ENCODE measurements around the gene IL26.

The IL26 gene

GRCh38 chr12:68260153-68260552 lies 34.5 kb upstream of the IL26 start (continued):
- TF ChIP-seq ZSCAN30 (tag by site-specific recombination; IDR thresholded peaks at IDR 0.05), result no peak

DNA sequence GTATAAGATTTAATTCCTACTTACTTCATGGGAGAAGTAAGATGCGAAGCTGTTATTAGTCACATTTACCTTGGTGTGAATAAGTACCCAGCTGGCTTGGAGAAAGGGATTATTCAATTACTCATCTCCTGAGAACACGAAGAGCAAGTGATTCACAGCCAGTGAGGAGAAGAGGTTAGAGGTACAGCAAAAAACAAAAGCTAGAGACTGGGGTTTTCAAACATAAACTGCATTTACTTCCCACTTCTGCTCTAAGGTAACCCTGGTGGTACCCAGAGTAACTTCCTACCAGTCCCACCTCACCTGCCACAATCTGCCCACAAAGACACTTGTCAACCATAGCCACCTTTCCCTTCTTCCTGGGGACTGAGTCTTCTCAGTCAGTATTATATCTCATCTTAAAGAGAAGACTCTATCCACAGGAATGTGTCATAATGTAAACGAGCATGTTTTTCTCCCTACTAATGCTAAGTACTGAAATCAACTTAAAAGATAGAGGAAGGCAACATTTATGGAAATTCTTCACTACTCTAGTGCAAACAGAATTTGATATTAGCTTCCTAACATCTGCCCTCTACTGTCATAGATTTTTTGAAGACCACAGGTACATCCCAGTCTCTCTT lies 33.8 kb upstream of the IL26 start:
- Histone ChIP-seq H3K36me3 (ENCODE audit: control insufficient read depth in 2 of 2, insufficient read depth in 1 of 2, low read length in 2 of 2) (no peaks in the 10 kb centered on the region), H3K4me1 (ENCODE audit: control insufficient read depth, insufficient read depth, low read length) (no peaks in the 10 kb centered on the region), H3K9me3 (ENCODE audit: control insufficient read depth, insufficient read depth, low read depth, low read length) (no peaks in the 10 kb centered on the region), H3K27ac (ENCODE audit: extremely low read depth, low read depth, low read length) (no peak overlapping the region), H3K4me3 (ENCODE audit: low read depth, low read length) (no peak overlapping the region)
- ChIA-PET POLR2A (no interaction called here), CTCF (no interaction called here)
- TF ChIP-seq ZSCAN5A (tag by site-specific recombination; IDR thresholded peaks at IDR 0.05) (no peak), ZNF37A (tag by site-specific recombination; IDR thresholded peaks at IDR 0.05) (no peak), OVOL3 (tag by site-specific recombination; IDR thresholded peaks at IDR 0.05) (no peak), KLF10 (tag by site-specific recombination; IDR thresholded peaks at IDR 0.05) (no peak), ZNF184 (tag by site-specific recombination; IDR thresholded peaks at IDR 0.05) (no peak), ZNF155 (tag by site-specific recombination; IDR thresholded peaks at IDR 0.05) (no peak), ZNF629 (tag by site-specific recombination; IDR thresholded peaks at IDR 0.05) (no peak), ZNF157 (tag by site-specific recombination; IDR thresholded peaks at IDR 0.05) (no peak), ZNF704 (tag by site-specific recombination; IDR thresholded peaks at IDR 0.05) (no peak), ZFP69B (tag by site-specific recombination; IDR thresholded peaks at IDR 0.05) (no peak), HOXC10 (CRISPR knock-in tag; IDR thresholded peaks at IDR 0.05) (no peak), ZNF140 (tag by site-specific recombination; IDR thresholded peaks at IDR 0.05) (no peak), FEZF1 (tag by site-specific recombination; IDR thresholded peaks at IDR 0.05) (no peak), ZSCAN16 (tag by site-specific recombination; IDR thresholded peaks at IDR 0.05) (no peak), EGR2 (tag by site-specific recombination; IDR thresholded peaks at IDR 0.05; ENCODE audit: low read depth) (no peak), GLIS2 (tag by site-specific recombination; IDR thresholded peaks at IDR 0.05) (no peak)
- TF ChIP-seq, protein P1, sequence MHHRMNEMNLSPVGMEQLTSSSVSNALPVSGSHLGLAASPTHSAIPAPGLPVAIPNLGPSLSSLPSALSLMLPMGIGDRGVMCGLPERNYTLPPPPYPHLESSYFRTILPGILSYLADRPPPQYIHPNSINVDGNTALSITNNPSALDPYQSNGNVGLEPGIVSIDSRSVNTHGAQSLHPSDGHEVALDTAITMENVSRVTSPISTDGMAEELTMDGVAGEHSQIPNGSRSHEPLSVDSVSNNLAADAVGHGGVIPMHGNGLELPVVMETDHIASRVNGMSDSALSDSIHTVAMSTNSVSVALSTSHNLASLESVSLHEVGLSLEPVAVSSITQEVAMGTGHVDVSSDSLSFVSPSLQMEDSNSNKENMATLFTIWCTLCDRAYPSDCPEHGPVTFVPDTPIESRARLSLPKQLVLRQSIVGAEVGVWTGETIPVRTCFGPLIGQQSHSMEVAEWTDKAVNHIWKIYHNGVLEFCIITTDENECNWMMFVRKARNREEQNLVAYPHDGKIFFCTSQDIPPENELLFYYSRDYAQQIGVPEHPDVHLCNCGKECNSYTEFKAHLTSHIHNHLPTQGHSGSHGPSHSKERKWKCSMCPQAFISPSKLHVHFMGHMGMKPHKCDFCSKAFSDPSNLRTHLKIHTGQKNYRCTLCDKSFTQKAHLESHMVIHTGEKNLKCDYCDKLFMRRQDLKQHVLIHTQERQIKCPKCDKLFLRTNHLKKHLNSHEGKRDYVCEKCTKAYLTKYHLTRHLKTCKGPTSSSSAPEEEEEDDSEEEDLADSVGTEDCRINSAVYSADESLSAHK (tag by site-specific recombination; IDR thresholded peaks at IDR 0.05), result no peak
- TF ChIP-seq, protein P2, sequence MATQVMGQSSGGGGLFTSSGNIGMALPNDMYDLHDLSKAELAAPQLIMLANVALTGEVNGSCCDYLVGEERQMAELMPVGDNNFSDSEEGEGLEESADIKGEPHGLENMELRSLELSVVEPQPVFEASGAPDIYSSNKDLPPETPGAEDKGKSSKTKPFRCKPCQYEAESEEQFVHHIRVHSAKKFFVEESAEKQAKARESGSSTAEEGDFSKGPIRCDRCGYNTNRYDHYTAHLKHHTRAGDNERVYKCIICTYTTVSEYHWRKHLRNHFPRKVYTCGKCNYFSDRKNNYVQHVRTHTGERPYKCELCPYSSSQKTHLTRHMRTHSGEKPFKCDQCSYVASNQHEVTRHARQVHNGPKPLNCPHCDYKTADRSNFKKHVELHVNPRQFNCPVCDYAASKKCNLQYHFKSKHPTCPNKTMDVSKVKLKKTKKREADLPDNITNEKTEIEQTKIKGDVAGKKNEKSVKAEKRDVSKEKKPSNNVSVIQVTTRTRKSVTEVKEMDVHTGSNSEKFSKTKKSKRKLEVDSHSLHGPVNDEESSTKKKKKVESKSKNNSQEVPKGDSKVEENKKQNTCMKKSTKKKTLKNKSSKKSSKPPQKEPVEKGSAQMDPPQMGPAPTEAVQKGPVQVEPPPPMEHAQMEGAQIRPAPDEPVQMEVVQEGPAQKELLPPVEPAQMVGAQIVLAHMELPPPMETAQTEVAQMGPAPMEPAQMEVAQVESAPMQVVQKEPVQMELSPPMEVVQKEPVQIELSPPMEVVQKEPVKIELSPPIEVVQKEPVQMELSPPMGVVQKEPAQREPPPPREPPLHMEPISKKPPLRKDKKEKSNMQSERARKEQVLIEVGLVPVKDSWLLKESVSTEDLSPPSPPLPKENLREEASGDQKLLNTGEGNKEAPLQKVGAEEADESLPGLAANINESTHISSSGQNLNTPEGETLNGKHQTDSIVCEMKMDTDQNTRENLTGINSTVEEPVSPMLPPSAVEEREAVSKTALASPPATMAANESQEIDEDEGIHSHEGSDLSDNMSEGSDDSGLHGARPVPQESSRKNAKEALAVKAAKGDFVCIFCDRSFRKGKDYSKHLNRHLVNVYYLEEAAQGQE (tag by site-specific recombination; IDR thresholded peaks at IDR 0.05), result no peak
